GM12864 (cell line): ENCODE measurements around the gene OR6C74.

ENCODE experiments used
- DNase-seq: peaks from one replicate; pipeline ENCODE4 v3.0.0-alpha.2; 2011; ENCODE audit warnings: low read depth
- H3K4me3 ChIP-seq: 2 replicates; pipeline ENCODE4 v1.5.1; 2011; ENCODE audit warnings: mild to moderate bottlenecking, low read depth, low read length, control low read depth
- CTCF ChIP-seq: IDR thresholded peaks from 2 replicates; pipeline ENCODE4 v1.5.1; 2011; ENCODE audit warnings: low read depth, mild to moderate bottlenecking, moderate library complexity, low read length, control low read depth, inconsistent platforms; ENCODE audit errors: missing control alignments

OR6C74 gene

GRCh38 chr12:55244309-55244708 is at the start of gene OR6C74:
OR6C74 (plus strand) TSS chr12:55244609; CDS start chr12:55247288, 2,679 bp downstream.
- H3K4me3 ChIP-seq, result no peak within 1 kb of the TSS
- no peak for TF ChIP-seq CTCF
- DNase-seq, result no peak

- no peak within 1 kb of the TSS for H3K4me3 ChIP-seq
- no peak for TF ChIP-seq CTCF
- DNase-seq, result no peak
Observed at GRCh38 chr12:55220725-55221124, 23.7 kb upstream of the OR6C74 start, which contains the start of gene OR10A7. OR10A7 (plus strand) TSS chr12:55221025; CDS start chr12:55221025, 0 bp downstream.

GRCh38 chr12:55226523-55226922 is 17.9 kb upstream of the OR6C74 start:
- TF ChIP-seq CTCF, result no peak

GRCh38 chr12:55227643-55228042 is 16.8 kb upstream of the OR6C74 start:
- TF ChIP-seq CTCF, result no peak

More at GRCh38 chr12:55226523-55226922, 17.9 kb upstream of the OR6C74 start:
- DNase-seq, result no peak
- H3K4me3 ChIP-seq, result no peak overlapping the region

GRCh38 chr12:55246159-55246558 is 1.8 kb downstream of the OR6C74 start:
- no peak for TF ChIP-seq CTCF
- DNase-seq, result no peak
- no peak overlapping the region for H3K4me3 ChIP-seq

More at GRCh38 chr12:55227643-55228042, 16.8 kb upstream of the OR6C74 start:
- DNase-seq, result no peak
- no peak overlapping the region for H3K4me3 ChIP-seq

GRCh38 chr12:55250944-55251343 is 6.5 kb downstream of the OR6C74 start:
- no peak for TF ChIP-seq CTCF
- H3K4me3 ChIP-seq, result no peak overlapping the region
- no peak for DNase-seq

GRCh38 chr12:55253281-55253680 is 8.9 kb downstream of the OR6C74 start:
- TF ChIP-seq CTCF, result no peak
- no peak for DNase-seq
- no peak overlapping the region for H3K4me3 ChIP-seq
